ENCODE measurements around the gene PPARG.
"Not testable (repeated sequence)": the region's sequence is repeated elsewhere in the genome, so short reads cannot be mapped to it uniquely, and the experiment has no call there.

Gene PPARG

GRCh38 chr3:12288182-12289129, at the start of gene PPARG:
Gene PPARG, plus strand, starts transcription at chr3:12289070. Its CDS starts 90,642 bp downstream, at chr3:12379712.
- DNase-seq (ENCODE audit: low read depth in 2 of 2): no peak

DNA sequence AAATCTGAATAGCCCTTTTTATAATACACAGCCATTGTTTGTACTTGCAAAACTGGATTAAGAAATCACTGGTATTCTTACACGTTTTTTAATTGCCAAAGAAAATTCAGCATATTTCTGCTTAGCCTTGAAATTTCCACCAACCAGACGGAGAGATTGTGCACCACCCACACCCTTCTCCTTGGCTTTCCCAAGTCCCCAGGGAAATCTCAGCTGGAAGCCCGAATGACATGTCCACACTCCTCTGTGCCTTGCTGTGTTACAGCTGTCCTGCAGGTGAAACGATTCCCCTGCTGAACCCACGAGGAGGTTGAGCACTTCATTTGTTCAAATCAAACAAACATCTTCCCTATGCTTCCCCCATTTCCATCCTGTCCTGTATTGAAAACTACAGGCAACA, 49.6 kb upstream of the PPARG start:
- no peak for DNase-seq (ENCODE audit: low read depth in 2 of 2)

DNA sequence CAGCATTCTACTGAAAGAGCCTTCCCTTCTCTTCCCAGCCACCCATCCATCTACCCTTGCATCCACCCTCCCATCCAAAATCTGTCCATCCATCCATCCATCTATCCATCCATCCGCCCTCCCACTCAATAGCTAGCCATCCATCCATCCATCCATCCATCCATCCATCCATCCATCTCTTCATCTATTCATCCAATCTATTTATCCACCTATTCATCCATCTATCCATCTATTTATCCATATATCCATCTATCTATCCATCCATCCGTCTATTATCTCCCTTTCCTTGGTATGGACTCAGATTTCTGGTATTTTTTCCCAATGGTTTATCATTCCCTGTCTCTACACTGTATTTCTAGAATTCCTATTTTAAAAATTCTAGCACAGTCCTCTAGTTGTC, 46.1 kb upstream of the PPARG start:
- no peak for DNase-seq (ENCODE audit: low read depth in 2 of 2)

DNA sequence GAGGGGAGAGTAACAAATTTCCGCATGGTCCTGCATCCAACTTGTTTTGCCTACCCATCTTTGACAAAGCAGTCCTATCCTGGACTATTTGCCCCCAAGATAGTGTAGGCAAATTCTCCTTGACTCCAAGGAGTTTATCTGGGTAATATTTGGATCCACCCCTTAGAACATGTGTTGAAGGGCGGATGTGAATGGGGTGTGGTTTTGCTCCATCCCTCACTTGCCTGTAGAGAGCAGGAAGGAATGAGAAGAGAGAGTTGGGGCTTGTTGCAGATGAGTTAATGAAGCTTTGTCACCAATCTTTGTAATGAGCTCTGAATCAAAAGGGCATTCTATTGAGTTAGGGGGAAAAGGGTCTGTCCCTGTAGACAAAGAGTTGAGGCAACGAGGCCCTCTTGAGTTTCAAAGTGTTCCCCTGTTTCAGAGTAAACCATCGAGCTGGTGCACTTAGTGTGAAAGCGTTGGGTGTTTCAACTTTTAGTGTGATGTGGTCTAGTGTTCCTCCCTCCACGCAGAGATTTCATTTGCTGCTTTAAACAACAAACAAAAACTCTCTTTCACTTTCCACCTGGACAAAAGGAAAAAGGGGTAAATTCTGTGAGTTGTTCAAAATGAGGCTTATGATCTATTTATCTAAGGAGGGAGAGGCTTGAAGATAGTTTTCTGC, 42.2 kb upstream of the PPARG start:
- no peak for DNase-seq (ENCODE audit: low read depth in 2 of 2)

DNA sequence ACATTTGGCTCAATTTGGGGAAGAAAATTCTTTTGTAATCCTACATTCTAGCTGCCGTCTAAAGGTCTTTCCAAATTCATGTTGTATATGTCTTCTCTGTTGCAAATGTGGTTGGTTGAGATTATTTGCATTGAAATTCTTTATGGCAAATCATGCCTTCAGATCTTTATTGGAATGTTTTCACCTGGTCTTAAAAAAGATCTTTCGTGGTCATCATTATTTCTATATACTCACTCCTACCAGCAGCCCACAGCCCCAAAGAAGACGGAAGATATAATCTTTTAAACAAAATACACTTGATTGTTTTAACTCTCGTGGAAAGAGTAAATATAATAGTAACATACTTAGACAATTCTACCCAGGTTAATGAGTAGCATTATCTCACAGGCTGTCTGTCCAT, 41.5 kb upstream of the PPARG start:
- no peak for DNase-seq (ENCODE audit: low read depth in 2 of 2)

GRCh38 chr3:12249519-12249918, 39.4 kb upstream of the PPARG start:
- DNase-seq (ENCODE audit: low read depth in 2 of 2): no peak

GRCh38 chr3:12252889-12253288, 36.0 kb upstream of the PPARG start:
- DNase-seq (ENCODE audit: low read depth in 2 of 2): no peak

GRCh38 chr3:12253516-12254343, 35.1 kb upstream of the PPARG start:
- DNase-seq (ENCODE audit: low read depth in 2 of 2): no peak

DNA sequence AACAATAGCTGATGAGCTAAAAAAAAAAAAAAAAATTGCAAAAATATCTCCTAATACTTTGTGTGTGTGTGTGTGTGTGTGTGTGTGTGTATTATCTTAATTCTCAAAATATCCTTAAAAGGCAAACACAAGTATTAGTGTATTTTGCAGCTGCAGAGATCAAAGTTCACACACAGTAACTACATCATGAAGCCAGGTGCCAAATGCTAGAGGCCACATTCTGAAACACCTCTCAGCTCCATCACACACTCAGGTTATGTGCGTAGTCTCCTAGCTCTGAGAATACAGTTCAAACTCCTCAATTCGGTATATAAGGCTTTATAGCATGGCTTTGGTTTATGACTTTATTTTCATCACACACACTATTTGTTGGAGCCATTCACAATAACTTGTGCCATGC, 33.5 kb upstream of the PPARG start:
- no peak for DNase-seq (ENCODE audit: low read depth in 2 of 2)

- no peak for DNase-seq (ENCODE audit: low read depth in 2 of 2)
Measured at GRCh38 chr3:12258911-12259310, 30.0 kb upstream of the PPARG start.

- DNase-seq (ENCODE audit: low read depth in 2 of 2): not testable (repeated sequence)
Measured at GRCh38 chr3:12262173-12262572, 26.7 kb upstream of the PPARG start.

DNA sequence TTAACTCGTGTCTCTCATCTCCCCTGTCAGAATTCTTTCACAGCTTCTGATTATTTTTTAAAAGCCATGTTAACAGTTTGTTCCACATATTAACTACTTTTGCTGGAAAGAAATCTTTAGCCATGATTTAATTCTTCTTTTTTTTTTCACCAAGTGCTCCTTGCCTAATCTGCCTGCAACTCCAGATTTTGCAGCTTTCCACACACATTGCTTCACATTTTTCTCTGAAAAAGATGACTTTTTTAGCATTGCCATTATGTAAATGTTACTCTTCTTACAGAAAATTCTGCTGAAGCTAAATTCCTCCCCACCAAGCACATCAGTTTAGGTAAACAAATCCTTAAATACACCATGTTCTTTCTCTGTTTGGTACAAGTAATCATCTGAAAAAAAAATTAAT, 23.4 kb upstream of the PPARG start:
- DNase-seq (ENCODE audit: low read depth in 2 of 2): no peak

GRCh38 chr3:12266038-12266437, 22.8 kb upstream of the PPARG start:
- DNase-seq (ENCODE audit: low read depth in 2 of 2): no peak

DNA sequence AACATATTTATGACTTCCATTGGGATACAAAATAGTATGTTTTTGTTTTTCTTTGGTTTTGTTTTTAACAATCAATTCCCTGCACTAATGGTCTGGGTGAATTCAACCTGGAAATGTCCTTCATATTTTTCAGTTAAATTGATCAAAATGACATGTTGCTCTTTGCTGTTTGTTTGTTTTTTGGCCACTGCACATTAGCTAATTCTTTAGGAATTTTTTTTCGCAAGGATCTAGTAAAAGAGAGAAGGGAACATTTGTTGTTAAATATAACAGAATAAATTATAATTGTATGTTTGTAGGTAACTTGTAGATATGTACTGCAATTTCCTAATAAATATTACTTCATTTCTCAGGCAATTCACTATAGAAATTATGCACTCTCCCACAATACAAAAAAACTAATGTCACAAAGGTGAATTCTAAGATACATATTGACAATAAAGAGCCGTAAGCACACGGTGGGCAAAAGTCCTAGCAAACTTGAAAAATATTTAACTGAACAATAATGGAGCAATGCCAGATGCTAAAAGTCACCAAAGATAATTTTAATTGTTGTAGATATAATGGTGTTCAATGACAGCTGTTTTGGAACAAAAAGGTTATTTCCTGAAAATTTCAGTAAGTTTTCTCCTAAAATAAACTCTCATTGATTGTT, 21.4 kb upstream of the PPARG start:
- no peak for DNase-seq (ENCODE audit: low read depth in 2 of 2)

DNA sequence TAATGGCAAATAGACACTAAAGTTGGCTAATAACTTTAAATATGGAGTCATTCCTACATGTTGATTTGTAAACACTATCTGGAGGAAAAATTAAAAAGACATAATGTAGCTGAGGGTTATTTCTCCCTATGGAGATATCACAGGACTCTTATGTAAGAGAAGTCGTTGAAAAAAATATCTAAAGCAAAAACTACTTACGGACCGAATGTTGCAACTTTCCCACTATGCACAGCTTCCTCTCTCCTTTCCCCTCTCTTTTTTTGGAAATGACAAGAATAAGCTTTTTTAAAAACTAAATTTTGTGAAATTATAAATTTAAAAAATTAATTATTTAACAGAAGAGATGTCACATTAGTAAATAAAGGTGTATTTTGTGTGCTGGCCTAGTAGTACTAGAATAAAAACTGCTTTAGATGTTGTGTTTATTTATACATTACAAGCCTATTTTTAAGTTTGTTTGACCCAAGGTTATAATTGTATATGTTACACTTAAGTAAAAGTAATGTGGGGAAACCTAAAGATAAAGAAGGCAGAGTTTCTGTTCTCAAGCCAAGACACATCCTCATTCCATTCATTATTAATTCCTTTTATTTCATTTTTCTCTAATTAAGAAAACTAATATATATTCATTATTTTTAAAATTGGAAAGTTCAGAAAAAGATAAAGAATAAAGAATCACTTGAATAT, 20.7 kb upstream of the PPARG start:
- DNase-seq (ENCODE audit: low read depth in 2 of 2): no peak

DNA sequence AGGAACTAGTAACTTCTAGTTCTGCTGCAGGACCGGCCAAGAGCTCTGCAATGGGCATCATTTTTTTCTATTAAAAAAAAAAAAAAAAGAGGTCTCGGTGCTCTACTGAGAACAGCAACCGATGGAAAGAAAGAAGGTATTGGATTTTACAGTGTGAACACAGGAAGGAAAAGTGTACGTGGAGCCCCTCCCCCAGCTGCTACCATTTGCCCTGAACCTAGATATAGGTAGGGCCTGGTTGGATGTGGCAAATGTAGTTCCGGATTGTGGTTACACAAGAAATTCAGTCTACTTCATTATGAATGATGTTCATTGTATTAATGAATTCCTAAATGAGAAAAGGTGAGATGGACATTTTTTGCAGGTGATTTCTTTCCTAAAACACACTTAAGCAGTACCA, 17.9 kb upstream of the PPARG start:
- no peak for DNase-seq (ENCODE audit: low read depth in 2 of 2)

DNA sequence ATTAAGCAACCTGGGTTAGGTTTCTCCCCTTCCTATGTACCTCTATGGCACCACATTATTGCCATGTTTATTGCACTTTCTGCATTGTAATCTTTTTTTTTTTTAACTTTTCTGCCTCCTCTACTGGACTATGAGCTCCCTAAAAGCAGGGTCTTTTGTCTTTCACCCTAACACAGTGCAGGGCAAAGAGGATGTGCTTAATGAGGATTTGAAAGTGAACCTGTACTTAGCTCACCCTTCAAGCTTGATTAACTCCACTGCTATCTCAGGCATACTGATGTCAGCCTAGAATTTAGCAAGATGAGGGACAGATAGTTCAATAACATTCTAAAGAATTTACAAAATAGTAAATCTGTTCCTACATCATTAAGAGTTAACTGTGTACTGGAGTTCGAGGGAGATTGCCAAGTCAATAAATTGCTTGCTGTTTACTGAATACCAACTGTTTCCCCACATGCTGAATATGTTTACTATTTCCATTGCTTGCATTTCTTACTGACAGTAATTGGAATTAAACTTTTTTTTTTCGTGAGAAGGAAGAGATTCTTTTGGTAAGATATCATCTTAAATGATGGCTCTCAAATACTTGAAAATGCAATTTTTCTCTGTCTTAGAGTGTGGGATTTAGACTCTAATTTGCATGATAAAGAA, 15.7 kb upstream of the PPARG start:
- no peak for DNase-seq (ENCODE audit: low read depth in 2 of 2)

DNA sequence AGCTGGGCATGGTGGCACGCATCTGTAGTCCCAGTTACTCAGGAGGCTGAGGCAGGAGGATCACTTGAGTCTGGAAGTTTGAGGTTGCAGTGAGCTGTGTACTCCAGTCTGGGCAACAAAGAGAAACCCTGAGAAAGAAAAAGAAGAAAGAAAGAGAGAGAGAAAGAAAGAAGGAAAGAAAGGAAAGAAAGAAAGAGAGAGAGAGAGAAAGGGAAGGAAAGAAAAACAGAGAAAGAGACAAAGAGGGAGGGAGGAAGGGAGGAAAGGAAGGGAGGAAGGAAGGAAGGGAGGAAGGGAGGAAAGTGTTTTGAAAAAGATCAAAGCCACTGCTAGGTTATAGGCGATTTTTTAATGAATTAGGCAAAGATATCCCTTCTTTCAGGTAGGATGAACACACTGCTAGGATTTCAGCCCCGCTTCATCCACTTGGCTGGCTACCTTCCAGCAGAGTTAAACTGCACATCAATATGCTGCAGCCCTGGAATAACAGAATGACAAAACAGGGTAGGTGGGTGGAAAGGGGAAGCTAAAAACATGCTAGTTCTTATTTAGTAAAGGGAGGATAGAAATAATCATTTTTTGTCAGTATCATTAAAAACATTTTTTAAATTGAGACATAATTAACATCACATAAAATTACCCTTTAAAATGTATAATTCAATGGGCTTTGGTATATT, 12.8 kb upstream of the PPARG start:
- DNase-seq (ENCODE audit: low read depth in 2 of 2): no peak

GRCh38 chr3:12276827-12277226, 12.0 kb upstream of the PPARG start:
- not testable (repeated sequence) for DNase-seq (ENCODE audit: low read depth in 2 of 2)

GRCh38 chr3:12278566-12278965, 10.3 kb upstream of the PPARG start:
- no peak for DNase-seq (ENCODE audit: low read depth in 2 of 2)

Data from stimulated activated CD4-positive, alpha-beta T cell treated with anti-CD3 and anti-CD28 coated beads, Interleukin-1b, Interleukin-23, amount 100 ng/mL, for 4 hours (primary cell).